ENCODE data around the gene SPRY4. TPM values are rescaled to one million over a fixed set of nuclear protein-coding genes. Genes with fewer than 3 reads are reported as not detected.

SPRY4 gene
- total RNA-seq, 1 experiment from 2014 or later, result 35.6 TPM

GRCh38 chr5:142313275-142313674 lies 11.5 kb downstream of the SPRY4 start:
- in situ Hi-C loops (cut with HindIII; ENCODE audit: low pct_unique_long_range_greater_than_20kb, low sequenced_read_pairs) (no loop called here), intact Hi-C loops (cut with micrococcal nuclease; ENCODE audit: unreplicated experiment) (no loop called here)
- TF ChIP-seq CTCF (IDR thresholded peaks at IDR 0.05) (no peak), SIN3A (IDR thresholded peaks at IDR 0.05; ENCODE audit: borderline replicate concordance, insufficient read depth, low read depth, low read length) (no peak), POLR2AphosphoS5 (IDR thresholded peaks at IDR 0.05; ENCODE audit: low read depth, low read length) (no peak), REST (IDR thresholded peaks at IDR 0.05; ENCODE audit: insufficient read depth in 1 of 2, low read depth in 2 of 2, low read length in 1 of 2) (no peak)
- BruUV-seq (replicated peaks), result no TSS peak
- Histone ChIP-seq H3K4me3 (ENCODE audit: low read depth in 2 of 2, low read length in 2 of 2) (no peak overlapping the region), H3K9me3 (ENCODE audit: control insufficient read depth, insufficient read depth, low read depth, low read length) (no peaks in the 10 kb centered on the region), H3K27ac (ENCODE audit: low read length) (no peak overlapping the region), H3K36me3 (ENCODE audit: control insufficient read depth, insufficient read depth, low read length) (0 out of 2 replicates have a peak, but pooled peaks cover 5% of the 10 kb centered on the region), H3K27me3 (ENCODE audit: control insufficient read depth, insufficient read depth, low read length) (no peaks in the 10 kb centered on the region), H3K4me1 (ENCODE audit: control insufficient read depth, insufficient read depth, low read length) (peaks cover 36% of the 10 kb centered on the region)
- POLR2A ChIA-PET, result no interaction called here
- ATAC-seq (no peak), DNase-seq (ENCODE audit: low read depth, low spot score) (no peak)
- CTCF ChIA-PET, result interaction anchor here (0.6 kb wide), 1 partner anchor 205 kb away, joined by 5 read pairs; no protein-coding TSS in a partner anchor

GRCh38 chr5:142312399-142312798 lies 12.4 kb downstream of the SPRY4 start:
- Histone ChIP-seq H3K36me3 (ENCODE audit: control insufficient read depth, insufficient read depth, low read length) (0 out of 2 replicates have a peak, but pooled peaks cover 4% of the 10 kb centered on the region), H3K27me3 (ENCODE audit: control insufficient read depth, insufficient read depth, low read length) (no peaks in the 10 kb centered on the region), H3K4me1 (ENCODE audit: control insufficient read depth, insufficient read depth, low read length) (peaks cover 32% of the 10 kb centered on the region), H3K4me3 (ENCODE audit: low read depth in 2 of 2, low read length in 2 of 2) (no peak overlapping the region), H3K27ac (ENCODE audit: low read length) (no peak overlapping the region), H3K9me3 (ENCODE audit: control insufficient read depth, insufficient read depth, low read depth, low read length) (no peaks in the 10 kb centered on the region)
- CTCF ChIA-PET, result no interaction called here
- DNase-seq (ENCODE audit: low read depth, low spot score) (no peak), ATAC-seq (no peak)
- BruUV-seq (replicated peaks), result no TSS peak
- intact Hi-C loops (cut with micrococcal nuclease; ENCODE audit: unreplicated experiment), result no loop called here
- POLR2A ChIA-PET, result interaction anchor here (0.6 kb wide), 1 partner anchor 23 kb away, joined by 9 read pairs; no protein-coding TSS in a partner anchor
- in situ Hi-C loops (cut with HindIII; ENCODE audit: low pct_unique_long_range_greater_than_20kb, low sequenced_read_pairs), result no loop called here
- TF ChIP-seq SIN3A (IDR thresholded peaks at IDR 0.05; ENCODE audit: borderline replicate concordance, insufficient read depth, low read depth, low read length) (no peak), REST (IDR thresholded peaks at IDR 0.05; ENCODE audit: insufficient read depth in 1 of 2, low read depth in 2 of 2, low read length in 1 of 2) (no peak), CTCF (IDR thresholded peaks at IDR 0.05) (no peak), POLR2AphosphoS5 (IDR thresholded peaks at IDR 0.05; ENCODE audit: low read depth, low read length) (no peak), TCF7L2 (IDR thresholded peaks at IDR 0.05; ENCODE audit: low read depth, low read length) (no peak)

Data from Panc1 (cell line).